WI38 (cell line): ENCODE data around the gene ETV5.

ENCODE experiments used
- H3K4me3 ChIP-seq: 2 replicates; pipeline ENCODE4 v1.5.1; 2011; ENCODE audit warnings: low read depth, mild to moderate bottlenecking, control low read depth, low read length
- CTCF ChIP-seq: IDR thresholded peaks from 2 replicates; pipeline ENCODE4 v1.5.1; 2012; ENCODE audit warnings: low read depth, mild to moderate bottlenecking, control low read depth, low read length

Gene ETV5

GRCh38 chr3:186123012-186123411, 14.1 kb upstream of the ETV5 start:
- H3K4me3 ChIP-seq = no peak overlapping the region
- TF ChIP-seq CTCF = no peak

- no peak overlapping the region for H3K4me3 ChIP-seq
- TF ChIP-seq CTCF = no peak
Observed at GRCh38 chr3:186121968-186122367, 13.1 kb upstream of the ETV5 start.

GRCh38 chr3:186121278-186121677, 12.4 kb upstream of the ETV5 start:
- H3K4me3 ChIP-seq = no peak overlapping the region

GRCh38 chr3:186119499-186119898, 10.6 kb upstream of the ETV5 start:
- TF ChIP-seq CTCF = no peak
- H3K4me3 ChIP-seq = no peak overlapping the region

More at GRCh38 chr3:186121278-186121677, 12.4 kb upstream of the ETV5 start:
- TF ChIP-seq CTCF = no peak

GRCh38 chr3:186118692-186119091, 9.8 kb upstream of the ETV5 start:
- no peak overlapping the region for H3K4me3 ChIP-seq
- no peak for TF ChIP-seq CTCF

- TF ChIP-seq CTCF = no peak
- no peak overlapping the region for H3K4me3 ChIP-seq
Observed at GRCh38 chr3:186117521-186118134, 8.7 kb upstream of the ETV5 start.

GRCh38 chr3:186115239-186115996, 6.5 kb upstream of the ETV5 start:
- no peak for TF ChIP-seq CTCF
- H3K4me3 ChIP-seq = no peak overlapping the region
